GM12878 (cell line): ENCODE measurements around the gene YPEL3.
A peak's percentile ranks its signal among the peaks of the same experiment; 100 is the strongest.

Source experiments
- EP300 ChIP-seq, 2 experiments: fragments of 150-350 bp in 1 of 2; IDR thresholded peaks; 2 replicates each; pipeline ENCODE4 v1.6.1; 2011 to 2012; ENCODE audit warnings: low read depth in 2 of 2, low read length in 2 of 2, borderline replicate concordance in 1 of 2, improper control_type of control experiment in 1 of 2, inconsistent platforms in 1 of 2; ENCODE audit not compliant: control insufficient read depth in 1 of 2
- FOXK2 ChIP-seq: fragments of 450-650 bp; IDR thresholded peaks from 2 replicates; pipeline ENCODE4 v1.6.1; 2017; ENCODE audit warnings: mild to moderate bottlenecking, moderate library complexity
- IKZF2 ChIP-seq, 2 experiments: fragments of 450-650 bp; IDR thresholded peaks; 2 replicates each; pipeline ENCODE4 v1.6.1; 2017; ENCODE audit warnings: mild to moderate bottlenecking in 2 of 2, moderate library complexity in 2 of 2
- STAT3 ChIP-seq: IDR thresholded peaks from 2 replicates; pipeline ENCODE4 v1.6.1; 2011; ENCODE audit warnings: low read depth, low read length, improper control_type of control experiment
- YY1 ChIP-seq: IDR thresholded peaks from 2 replicates; pipeline ENCODE4 v1.6.1; 2011; ENCODE audit warnings: low read depth, mild to moderate bottlenecking, low read length

DNA sequence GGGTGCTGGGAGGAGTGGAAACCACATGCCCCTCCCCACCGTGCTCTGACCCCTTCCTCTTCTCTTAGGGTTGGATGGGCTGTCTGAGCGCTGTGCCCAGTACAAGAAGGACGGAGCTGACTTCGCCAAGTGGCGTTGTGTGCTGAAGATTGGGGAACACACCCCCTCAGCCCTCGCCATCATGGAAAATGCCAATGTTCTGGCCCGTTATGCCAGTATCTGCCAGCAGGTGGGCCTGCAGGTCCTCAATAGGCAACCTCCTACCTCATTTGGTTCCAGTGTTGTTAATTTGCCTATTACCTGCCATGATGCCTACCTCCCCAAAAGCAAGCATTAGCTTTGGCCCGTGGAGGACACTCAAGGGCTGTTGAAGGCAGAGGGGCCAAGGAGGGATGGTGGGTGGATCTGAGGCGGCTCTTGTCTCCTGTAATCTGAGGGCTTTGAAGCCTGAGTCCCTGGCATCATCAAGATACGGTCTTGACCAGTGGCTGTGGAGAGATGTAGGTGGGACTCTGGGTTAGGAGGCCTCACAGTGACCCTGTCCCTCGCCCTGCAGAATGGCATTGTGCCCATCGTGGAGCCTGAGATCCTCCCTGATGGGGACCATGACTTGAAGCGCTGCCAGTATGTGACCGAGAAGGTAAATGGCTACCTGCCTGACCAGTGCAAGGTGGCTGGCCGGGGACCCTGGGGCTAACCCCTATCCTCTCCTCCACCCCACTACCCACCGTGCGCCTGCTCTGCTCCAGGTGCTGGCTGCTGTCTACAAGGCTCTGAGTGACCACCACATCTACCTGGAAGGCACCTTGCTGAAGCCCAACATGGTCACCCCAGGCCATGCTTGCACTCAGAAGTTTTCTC, 27.0 kb downstream of the YPEL3 start:
- no peak for TF ChIP-seq IKZF2 (IDR thresholded peaks at IDR 0.05)
- TF ChIP-seq FOXK2 = no peak
- no peak for TF ChIP-seq EP300 (IDR thresholded peaks at IDR 0.05; ENCODE audit: borderline replicate concordance in 1 of 2, control insufficient read depth in 1 of 2, low read depth in 2 of 2, low read length in 2 of 2)
- peak; percentile 58; the same call in 1 of the 2 replicates for TF ChIP-seq YY1
- no peak for TF ChIP-seq STAT3
